UCSD-AML1 (cell line): ENCODE results near the gene C11orf68.
"Not testable (repeated sequence)": the region's sequence is repeated elsewhere in the genome, so short reads cannot be mapped to it uniquely, and the experiment has no call there.

Experiments used
- DNase-seq: peaks from one replicate; lab custom pipeline; 2025; ENCODE audit not compliant: unreplicated experiment; lab: John Stamatoyannopoulos, UW

C11orf68 gene

DNA sequence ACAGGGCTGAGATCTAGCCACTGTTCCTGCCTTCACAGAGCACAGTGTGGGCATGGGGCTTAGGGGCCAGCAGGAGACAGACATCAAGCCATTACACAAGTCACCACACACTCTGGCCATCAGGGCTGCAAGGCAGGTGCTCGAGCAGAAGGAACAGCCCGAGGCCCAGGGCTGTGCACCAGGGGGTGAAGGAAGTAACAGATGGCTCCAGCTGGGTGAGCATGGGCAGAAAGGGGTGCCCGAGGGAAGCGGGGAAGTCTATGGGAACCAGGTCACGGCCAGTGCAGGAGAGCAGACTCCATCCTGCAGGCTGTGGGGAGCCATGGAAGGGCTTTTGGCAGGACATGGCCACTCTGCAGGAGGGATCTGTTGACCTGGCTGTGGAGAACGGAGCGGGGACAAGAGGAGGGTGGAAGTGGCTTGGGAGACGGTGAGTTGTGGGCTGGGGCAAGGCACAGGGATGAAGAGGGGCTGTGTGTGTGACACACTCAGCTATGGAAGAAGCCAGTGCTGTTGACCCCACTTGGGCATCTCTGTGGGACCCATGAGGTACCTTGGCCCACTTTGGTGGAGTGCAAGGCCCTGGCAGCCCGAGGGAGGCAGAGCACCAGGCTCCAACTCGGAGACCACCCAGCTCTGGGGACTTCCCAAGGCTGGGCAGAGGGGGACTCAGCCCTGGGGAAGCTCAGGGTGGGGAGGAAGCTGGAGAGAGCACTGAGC lies 3.6 kb downstream of the C11orf68 start:
- DNase-seq: peak; percentile 30

DNA sequence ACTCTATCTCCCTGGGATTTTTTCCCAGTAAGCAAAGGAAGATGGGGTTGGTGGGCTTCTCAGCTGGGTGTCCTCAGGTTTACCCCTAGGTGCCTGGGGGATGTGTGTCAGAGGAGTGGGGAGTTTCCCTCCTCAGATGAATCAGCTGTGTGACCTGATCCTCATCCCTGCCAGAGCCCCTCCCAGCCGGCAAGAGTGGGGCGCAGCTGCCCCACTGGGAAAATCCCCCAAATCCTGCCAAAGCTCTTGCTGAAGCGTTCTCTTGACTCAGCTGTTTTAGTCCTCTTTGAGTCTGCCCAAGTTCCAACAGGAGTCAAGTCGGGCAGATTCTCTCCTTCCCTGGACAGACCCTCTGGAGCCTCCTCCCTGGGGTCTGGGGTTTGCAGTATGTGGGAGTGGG lies 6.0 kb downstream of the C11orf68 start:
- no peak for DNase-seq

DNA sequence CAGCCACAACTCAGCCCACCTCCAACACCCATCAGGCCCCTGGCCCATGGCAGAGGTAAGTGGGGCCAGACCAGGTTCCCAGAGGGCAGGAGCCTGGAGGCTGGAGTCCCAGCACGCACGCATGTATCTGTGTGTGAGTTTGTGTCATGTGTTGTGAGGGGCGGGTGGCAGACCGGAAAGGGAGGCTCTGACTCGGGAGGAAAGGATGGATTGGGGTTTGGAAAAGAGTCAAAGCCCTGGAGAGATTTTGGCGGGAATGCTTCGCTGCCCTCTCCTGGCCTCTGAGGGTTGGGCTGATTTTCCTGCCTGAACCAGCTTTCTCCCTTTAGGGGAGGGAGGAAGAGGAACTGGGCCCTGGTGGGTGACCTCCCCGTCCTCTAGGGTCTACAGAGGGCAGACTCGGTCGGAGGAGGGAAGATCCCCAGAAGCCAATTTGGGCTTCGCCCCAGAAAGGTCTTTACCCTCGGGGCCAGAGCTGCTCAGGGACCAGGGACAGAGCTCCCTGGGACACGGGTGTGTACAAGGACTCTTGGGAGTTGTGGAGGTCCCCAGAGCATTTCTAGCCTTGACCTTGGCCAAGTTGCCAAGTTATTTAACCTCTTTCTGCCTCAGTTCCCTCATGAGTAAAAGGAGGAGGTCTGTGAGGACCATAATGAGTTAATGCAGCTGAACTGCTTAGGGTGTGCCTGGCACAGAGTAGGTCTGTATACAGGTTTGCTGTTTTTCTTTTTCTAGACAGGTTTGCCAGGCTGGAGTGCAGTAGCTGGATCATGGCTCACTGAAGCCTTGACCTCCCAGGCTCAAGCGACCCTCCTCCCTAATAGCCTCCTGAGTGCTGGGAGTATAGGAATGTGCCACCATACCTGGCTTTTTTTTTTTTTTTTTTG lies 6.9 kb downstream of the C11orf68 start:
- DNase-seq: peak; percentile 38

DNA sequence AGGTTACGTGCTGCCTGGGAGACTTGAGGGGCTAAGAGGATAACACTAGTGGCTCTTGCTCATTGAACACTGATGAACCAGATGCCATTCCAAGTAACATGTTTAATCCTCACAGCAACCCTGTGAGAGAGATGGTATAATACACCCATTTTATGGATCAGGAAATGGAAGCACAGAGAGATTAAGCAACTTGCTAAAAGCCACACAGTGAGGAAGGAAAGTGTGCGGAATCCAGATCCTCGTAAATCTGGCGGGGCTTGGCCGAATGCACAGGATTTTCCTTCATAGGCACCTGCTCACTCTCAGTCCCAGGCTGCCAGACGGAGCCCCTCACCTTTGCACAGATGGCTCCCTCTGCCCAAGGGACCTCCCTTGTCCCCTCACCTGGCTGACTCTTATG lies 11.0 kb downstream of the C11orf68 start:
- no peak for DNase-seq

DNA sequence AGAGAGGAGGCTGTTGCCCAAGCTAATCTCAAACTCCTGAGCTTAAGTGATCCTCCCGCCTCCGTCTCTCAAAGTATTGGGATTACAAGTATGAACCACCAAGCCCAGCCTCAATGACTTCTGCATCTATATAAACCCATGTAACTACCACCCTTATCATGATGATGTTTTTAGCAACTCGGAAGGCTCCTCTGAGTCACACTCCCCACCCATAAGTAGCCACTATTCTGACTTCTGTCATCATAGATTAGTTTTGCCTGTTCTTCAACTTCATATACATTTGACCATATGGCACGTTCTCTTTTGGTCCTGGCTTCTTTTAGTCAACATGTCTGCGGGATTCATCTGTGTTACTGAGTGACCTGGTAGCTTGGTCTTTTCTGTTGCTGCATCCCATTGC lies 12.3 kb downstream of the C11orf68 start:
- no peak for DNase-seq

DNA sequence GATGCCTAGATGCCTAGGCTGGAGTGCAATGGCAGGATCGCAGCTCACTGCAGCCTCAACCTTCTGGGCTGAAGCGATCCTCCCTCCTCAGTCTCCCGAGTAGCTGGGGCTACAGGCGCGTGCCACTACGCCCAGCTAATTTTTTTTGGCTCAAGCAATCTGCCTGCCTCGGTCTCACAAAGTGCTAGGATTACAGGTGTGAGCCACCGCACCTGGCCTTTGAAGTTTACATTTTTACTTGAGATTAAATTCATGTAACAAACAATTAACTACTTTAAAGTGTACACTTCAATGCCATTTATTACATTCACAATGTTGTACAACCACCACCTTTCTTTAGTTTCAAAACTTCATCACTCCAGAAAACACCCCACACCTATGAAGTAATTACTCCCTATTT lies 15.1 kb downstream of the C11orf68 start:
- no peak for DNase-seq

DNA sequence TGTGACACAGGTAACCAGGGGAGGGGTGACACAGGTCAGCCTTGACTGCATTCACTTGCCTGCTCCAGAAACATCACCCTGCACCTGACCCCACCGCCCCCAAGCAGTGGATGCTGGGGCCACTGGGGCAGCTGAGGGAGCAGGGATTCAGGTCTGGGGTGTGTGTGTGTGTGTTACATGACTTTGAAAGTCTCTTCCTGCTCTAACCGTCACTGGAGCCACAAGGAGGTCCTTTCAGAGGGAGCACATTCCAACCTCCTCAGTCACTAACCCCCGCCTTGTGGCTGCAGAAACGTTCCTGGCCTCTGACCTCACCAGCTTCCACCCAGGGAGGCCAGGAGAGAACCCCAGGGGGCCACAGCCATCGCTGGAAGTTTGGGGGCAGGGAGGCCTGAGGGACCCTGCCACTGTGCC lies 15.8 kb downstream of the C11orf68 start:
- peak; percentile 19 for DNase-seq

DNA sequence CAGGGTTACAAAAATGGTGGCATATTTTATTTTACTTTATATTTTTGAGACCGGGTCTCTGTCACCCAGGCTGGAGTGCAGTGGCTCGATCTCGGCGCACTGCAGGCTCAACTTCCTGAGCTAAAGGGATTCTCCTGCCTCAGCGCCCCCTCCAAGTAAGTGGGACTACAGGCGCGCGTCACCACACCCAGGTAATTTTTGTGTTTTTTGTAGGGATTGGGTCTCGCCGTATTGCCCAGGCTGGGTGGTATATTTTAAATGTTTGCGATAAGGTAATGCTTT lies 18.0 kb downstream of the C11orf68 start:
- no peak for DNase-seq

DNA sequence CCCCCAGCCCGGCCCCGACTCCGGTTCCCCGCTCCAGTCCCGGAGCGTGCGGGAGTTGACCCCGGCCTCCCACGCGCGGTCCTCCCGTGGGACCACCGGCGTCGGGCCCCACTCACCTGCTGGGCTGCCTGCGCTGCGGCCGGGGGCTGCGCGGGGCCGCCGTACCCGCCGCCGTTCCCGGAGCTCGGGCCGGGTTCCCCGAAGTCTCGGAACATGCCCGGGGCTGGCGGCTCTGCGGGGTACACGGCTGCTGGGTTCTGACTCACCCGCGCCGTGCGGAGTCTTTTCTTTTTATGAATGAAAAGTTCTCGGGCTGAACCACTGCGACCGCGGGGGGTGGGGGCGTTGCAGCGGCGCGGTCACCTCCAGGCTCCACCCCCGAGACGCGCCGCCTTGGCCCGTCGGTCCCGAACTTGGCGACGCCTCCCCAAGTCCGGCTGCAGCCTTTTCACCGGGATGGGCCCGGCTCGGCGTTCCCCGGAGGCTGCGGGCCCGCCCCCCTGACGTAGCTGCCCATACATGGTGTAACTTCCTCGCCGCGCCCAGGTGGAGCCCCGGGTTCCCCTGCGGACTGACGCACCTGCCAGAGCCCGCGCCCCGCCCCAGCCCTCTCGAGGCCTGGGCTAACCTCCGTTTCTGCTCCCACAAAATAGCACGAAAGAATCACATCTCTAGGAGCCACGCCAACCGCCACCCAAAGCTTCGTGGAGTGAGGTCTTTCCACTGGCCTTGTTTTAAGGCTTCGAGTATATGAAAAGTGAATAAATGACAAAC lies 18.6 kb downstream of the C11orf68 start, which contains the start of gene FOSL1:
TSS of gene FOSL1 (minus strand) at position 264 of the 774 bp plus-strand sequence. CDS start at position 215, 49 bp downstream.
- DNase-seq: peak; percentile 90

DNA sequence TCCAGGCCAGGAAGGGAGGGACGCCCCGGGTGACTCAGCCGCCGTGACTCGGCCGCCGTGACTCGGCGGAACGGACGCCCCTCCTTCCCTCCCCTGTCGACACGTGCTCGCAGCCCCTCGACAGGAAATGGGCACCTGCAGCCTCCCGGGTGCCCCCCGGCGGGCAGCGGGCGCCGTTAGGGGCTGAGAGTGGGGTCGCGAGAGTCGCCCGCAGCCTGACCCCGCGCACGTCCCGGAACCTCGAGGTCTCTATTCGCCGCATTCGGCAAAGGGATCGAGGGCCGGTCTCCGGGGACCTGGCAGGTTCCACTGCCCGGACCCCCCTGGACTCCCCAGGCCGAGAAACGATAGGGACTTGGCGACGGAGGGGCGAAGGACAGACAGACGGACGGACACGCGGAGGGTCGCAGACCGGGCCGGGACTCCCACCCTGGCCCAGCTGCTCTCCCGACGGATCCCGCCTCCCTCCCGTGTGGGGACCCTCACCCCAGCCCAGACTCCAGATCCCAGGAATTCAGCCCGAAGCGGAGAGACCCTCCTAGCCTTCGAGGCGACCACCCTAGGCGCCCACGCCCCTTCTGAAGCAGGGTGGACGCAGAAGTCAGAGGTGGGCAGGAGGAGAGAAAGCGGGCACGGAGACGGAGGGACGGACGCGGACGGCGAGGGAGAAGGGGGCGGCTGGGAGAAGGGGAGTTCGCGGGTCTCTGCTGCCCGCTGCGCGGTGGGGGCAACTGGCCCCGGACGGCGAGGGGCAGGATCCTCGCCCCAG lies 19.3 kb downstream of the C11orf68 start:
- DNase-seq: peak; percentile 78

DNA sequence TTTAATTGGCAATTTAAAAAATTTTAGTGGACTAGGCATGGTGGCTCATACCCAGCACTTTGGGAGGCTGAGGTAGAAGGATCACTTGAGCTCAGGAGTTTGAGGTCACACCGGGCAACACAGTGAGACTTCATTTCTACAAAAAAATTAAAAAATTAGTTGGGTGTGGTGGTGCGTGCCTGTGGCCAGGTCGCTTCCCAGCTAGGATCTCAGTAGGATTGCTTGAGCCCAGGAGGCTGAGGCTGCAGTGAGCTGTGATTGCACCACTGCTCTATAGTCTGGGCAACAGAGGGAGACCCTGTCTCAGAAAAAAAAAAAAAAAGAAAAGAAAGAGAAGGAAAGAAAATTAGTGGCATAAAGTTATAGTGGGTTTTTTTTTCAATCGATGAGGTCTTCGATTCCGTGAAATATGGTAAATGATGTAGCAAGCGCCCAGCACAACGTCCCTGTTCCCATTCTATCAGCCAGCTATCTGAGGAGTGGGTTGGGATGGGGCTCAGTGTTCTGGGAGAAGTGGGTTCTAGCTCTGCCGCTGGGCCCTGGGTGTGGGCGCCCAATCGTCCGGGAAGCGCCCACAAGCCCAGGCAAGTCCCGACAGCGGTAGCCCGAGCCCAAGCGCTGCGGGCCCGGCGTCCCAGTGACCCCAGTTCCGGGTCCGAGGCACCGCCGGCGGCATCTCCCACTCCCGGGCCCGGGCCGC lies 20.1 kb downstream of the C11orf68 start:
- no peak for DNase-seq

DNA sequence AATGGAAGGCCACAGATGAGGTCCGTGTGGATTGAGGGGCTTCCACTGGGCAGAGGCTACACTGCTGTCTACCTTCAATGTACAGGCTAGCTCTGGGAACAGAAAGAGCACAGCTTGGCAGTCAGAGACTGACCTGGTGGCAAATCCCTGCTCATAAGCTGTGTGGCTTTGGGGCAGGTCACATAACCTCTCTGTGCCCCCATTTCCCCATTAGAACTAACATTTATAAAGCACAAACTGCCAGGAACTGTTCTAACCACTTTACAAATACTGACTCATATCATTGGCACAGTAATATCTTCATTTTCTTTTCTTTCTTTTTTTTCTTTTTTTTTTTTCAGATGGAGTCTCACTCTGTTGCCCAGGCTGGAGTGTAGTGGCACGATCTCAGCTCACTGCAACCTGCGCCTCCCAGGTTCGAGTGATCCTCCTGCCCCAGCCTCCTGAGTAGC lies 21.8 kb downstream of the C11orf68 start:
- no peak for DNase-seq

DNA sequence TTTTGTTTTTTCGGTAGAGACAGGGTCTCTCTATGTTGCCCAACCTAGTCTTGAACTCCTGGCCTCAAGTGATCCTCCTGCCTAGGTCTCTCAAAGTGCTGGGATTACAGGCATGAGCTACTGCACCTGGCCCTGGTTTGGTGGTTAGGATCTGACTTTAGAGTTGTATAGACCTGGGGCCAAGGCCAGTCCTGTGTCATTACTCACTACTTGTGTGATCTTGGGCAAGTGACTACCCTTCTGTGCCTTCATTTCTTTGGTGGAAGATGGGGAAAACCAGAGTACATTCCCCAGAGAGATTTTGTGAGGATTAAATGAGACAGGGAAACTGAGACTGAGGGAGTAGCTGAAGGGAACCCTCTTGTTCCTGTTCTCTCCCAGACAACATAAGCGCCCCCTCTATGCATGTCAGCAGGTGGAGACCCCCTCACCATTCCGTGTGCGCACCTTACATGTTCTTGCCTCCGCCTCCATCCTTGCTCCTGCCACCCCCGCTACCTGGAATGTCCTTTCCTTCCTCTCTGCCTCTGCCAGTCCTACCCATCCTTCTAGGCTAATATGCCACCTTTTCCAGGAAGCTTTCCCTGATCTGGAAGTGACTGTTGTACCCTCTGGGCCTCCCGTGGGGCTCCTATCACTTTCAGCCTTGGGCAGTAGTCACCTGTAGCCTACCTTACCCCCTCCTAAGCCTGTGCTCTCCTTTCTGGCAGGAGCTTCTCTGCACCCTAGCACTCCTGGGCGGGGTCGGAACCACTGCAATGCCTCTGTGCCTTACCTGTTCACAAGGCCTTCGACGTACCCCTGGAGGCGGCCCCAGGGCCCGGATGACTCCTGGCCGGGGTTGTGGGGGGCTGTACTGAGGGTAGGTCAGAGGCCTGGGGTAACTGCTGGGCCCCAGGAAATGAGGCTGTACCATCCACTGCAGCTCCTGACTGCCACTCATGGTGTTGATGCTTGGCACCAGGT lies 22.5 kb downstream of the C11orf68 start:
- no peak for DNase-seq

DNA sequence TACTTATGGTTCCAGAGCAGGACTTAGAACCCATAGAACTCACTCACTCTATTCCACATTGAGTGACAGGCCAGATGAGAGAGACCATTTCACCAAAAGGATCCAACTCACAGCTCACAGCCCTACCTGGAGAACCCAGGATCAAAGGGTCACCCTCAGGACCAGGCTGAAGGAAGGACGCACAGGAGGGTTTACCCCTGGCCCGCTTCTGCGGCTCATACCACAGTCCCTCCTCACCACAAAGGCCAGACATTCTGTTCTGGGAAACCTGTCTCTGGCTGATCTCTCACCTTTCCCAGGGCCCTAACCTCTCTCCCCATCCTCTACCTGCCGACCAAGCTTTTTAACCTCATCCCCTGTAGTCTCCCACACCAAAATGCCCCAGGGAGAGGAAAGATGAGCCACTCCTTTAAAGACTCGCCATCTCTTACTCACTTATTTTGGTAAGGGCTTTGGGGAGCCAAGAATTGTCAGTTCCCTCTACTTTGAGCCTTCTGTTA lies 23.3 kb downstream of the C11orf68 start:
- no peak for DNase-seq

DNA sequence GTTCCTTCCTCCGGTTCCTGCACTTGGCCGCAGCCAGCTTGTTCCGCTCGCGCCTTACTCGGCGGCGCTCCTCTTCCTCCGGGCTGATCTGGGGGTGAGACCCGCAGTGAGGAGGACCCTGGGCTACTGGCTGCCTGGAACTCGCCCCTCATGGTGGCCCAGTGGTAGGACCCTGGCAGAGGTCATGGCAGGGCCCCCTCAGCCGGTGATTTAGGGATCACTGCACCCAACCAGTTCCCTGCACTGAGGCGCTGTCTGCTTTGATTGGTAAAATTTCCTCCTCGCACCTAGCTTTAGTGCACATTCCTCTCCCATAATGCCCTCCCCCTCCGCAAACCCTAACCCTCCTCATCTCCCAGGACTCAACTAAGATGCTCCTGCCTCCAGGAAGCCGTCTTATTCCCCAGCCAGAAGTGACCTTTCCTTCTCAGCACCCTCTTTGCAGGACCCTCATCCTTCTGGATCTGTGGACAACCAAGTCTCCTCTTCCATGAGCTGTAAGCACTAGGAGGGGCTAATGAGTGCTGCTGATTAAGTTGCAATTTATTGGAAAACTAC lies 24.7 kb downstream of the C11orf68 start:
- DNase-seq: peak; percentile 72

DNA sequence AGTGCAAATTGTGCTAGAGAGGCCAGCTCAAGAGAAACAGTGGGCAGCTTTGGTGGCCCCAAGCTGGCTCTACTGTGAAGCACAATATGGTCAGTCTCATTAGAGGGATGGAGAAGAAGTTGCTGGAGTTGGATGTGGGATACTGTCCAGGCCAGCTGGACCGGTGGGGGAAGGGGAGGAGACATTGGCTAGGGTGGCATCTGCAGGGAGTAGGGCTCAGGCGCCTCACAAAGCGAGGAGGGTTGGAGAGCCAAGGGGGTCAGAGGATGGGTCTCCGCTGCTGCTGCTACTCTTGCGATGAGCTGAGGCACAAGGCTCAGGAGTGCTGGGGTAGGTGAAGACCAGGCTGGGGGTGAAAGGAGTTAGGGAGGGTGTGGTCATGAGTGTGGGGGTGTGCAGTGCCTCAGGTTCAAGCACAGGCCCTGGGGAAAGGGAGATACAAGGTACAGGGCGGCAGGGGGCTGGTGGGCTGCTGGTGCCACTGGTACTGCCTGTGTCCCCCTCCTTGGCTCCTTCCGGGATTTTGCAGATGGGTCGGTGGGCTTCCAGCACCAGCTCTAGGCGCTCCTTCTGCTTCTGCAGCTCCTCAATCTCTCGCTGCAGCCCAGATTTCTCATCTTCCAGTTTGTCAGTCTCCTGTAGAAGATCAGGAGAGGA lies 26.1 kb downstream of the C11orf68 start:
- no peak for DNase-seq

DNA sequence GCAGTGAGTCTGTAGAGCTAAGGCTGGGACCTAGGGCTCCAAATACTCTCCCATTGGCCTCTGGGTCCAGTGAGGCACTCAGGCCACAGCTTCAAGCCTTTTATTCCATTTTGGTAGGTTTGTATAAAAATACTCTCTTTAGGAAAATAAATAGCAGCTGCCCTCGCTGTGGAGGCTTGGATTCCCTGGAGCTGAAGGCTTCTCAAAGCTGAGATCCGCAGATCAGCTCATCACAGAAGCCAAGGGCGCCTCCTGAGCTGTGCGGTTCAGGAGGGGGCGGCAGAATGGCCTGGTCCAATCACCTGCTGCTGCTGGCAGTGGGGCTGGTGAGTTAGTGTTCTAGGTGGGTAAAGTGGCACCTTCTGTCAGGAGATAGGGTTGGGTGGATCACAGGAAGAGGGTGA lies 26.7 kb downstream of the C11orf68 start:
- not testable (repeated sequence) for DNase-seq
